GM18909 (cell line): ENCODE results near the gene FTL.

ENCODE experiments used
- ATAC-seq: cut with Tn5 transposase; IDR thresholded peaks from one replicate; pipeline ENCODE4 v1.9.1; 2021; ENCODE audit warnings: mild to moderate bottlenecking; ENCODE audit not compliant: unreplicated experiment, poor library complexity

Gene FTL

DNA sequence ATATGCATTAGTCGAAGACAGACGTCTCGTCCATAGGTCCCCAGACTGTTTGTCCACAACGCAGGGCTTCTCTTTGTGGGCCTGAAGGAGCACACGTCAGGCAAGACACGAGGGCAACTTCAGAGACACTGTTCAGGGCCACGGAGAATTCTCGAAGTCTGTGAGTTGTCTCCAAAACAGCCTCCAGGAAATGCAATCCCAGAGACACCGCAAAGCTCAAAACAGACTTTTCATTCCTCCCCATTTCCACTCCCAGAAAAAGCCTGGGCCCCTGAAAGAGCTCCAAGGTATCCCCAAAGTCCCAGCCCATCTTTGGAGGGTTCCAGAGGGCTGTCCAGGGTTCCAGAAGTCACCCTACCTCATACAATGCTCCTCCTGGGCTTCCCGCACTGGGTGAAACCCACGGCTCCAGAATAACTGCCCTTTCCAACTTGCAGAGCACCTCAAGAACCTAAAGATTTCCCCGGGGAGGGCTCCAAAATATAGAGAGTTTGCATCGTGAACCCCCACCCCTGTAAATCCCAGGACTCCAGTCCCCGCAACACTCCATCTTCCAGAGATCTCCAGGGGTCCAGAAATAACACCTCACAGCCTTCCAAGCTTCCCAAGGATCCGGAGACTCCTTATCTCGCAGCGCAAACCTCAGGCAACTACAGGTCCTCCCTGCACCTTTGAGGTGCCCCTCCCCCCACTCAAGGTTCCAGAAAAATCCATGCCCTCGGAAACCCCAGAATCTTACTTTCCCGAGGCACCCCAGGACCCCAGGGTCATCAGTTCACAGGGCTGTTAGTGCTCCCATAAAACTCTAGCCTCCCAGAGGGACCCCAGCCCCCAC lies 687 bp upstream of the FTL start:
- no peak for ATAC-seq

- ATAC-seq = peak; percentile 23
These were observed 864 bp downstream of the FTL start for GRCh38 chr19:48965806-48966540.

GRCh38 chr19:48966541-48967345 lies 1.6 kb downstream of the FTL start:
- no peak for ATAC-seq

- ATAC-seq = no peak
These were observed 2.5 kb downstream of the FTL start for GRCh38 chr19:48967346-48968178.

DNA sequence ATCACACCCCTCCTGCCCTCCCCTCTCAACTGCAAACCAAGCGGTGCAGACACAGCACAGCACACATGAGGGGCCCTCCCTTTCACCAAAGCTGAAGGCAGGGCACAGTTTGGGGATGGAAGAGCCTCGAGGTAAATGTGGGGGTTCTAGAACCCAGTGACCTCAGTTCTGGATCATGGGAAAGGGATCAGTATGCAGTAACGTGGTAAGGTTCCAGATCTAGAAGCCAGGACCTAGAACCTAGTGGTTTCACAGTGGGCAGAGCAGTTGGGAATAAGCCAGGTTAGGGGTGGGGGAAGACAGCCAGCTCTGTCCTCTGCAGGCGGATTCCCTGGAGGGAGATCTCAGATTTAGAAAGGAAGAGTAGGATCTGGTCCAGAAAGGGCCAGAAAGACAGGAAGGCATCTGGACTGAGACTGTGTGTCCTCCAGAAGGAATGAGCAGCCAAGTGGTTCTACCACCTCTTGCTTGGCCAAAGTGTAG lies 3.1 kb downstream of the FTL start:
- ATAC-seq = no peak

- no peak for ATAC-seq
These were observed 3.7 kb downstream of the FTL start for GRCh38 chr19:48968813-48969218.

DNA sequence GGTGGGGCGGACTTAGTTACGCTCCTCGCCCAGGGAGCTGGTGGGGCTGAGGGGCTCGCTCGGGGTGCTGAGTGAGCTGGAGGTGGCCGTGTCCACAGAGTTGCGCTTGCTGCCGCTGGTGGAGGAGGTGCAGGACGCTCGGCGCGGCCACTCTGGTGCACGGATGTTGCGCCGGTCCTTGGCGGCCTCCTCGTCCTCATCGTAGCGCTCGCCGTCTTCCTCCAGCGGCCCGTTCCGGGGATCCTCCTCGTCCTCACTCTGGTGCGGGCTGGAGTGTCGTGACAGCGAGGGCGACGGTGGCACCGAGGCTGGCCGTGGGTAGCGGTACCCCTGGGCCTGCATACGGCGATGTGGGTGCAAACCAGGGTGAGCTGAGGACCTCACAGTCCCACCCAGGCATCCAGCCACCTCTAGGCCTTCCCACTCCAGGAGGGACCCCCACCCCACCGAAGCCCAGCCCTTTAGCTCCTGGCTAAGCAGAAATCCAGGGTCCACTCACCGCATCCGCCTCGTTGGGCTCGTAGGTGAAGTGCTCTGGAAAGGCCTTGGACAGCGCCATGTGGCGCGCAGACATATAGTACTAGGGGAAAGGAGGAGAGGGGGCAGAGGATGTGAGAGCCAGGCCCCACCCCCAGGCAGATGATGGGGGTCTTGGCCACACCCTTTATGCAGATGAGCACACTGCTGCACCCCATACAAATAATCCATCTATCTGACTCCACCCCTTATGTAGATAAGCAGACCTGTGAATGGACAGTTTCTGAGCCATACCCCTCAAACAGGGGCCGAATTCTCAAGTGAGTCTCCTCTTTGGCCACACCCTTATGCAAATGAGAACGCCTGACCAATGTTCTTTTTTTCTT lies 4.4 kb downstream of the FTL start:
- no peak for ATAC-seq

DNA sequence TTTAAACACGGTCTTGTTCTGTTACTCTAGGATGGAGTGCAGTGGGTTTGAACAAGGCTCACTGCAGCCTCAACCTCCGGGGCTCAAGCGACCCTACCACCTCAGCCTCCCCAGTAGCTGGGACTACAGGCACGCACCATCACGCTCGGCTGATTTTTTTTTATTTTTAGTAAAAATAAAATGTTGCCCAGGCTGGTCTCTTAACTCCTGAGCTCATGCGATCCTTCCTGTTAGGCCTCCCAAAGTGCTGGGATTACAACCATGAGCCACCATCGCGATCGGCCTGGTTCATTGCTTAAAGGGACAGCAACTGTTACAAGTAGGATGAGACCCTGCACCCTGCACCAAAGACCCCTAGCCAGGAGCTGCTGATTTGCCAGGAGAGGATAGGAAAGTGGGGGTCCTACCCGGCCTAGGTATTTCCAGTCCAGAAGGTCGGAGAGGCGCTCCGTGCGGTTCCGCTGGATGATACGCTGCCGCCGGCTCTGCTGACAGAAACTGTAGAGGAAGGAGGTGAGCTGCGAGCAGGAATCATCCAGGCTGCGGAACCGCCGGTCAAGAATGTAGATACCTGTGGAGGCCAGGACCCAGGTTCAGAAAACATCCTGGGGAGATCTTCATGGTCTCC lies 5.1 kb downstream of the FTL start:
- ATAC-seq = no peak

- no peak for ATAC-seq
These were observed 5.8 kb downstream of the FTL start for GRCh38 chr19:48970923-48971395.

- ATAC-seq = no peak
These were observed 11.1 kb downstream of the FTL start for GRCh38 chr19:48975947-48976847.

DNA sequence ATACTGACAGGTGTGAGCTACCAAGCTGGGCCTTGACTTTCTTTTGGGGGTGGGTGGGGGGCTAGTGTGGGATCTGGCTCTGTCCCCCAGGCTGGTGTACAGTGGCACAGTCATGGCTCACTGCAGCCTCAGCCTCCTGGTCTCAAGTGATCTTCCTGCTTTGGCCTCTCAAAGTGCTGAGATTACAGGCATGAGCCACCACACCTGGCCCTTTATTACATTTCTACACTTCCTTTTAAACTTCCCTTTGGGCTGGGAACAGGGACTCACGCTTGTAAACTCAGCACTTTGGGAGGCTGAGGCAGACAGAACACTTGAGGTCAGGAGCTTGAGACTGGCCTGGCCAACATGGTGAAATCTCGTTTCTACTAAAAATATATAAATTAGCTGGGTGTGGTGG lies 12.0 kb downstream of the FTL start:
- no peak for ATAC-seq

GRCh38 chr19:48982280-48982679 lies 17.2 kb downstream of the FTL start:
- no peak for ATAC-seq

DNA sequence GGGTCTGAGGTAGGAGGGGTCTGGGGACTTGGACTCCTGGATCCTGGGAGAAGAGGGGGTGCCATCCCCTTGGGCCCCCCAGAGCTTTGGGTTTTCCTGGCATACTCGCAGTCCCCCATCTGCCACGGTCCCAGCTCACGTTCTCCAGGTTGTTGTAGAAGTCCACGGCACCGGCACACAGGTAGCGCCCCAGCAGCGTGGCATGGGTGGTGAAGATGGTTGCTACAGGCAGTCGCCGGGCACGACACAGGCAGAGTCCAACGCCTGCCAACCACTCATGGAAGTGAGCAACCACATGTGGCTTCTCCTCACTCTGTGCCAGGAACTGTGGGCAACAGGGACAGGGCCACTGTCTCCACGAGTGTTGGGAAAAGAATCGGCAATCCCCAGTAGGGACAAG lies 20.6 kb downstream of the FTL start:
- ATAC-seq = no peak

DNA sequence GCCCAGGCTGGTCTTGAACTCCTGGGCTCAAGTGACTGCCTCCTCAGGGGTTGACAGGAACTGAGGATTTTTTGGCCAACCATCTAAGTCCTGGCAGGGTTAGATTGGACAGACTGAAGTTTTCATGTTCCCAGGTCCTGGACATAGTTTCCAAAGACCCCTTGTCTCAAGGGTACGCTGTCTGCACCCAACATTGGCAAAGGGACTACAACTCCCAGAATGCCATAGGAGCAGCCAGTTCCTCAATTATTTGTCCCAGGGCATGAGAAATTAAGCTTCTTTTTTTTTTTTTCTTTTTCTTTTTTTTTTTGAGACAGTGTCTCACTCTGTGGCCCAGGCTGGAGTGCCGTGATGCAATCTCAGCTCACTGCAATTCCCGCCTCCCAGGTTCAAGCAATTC lies 21.1 kb downstream of the FTL start:
- ATAC-seq = no peak

GRCh38 chr19:48987323-48987722 lies 22.2 kb downstream of the FTL start:
- ATAC-seq = no peak

GRCh38 chr19:48988286-48988685 lies 23.2 kb downstream of the FTL start:
- no peak for ATAC-seq

DNA sequence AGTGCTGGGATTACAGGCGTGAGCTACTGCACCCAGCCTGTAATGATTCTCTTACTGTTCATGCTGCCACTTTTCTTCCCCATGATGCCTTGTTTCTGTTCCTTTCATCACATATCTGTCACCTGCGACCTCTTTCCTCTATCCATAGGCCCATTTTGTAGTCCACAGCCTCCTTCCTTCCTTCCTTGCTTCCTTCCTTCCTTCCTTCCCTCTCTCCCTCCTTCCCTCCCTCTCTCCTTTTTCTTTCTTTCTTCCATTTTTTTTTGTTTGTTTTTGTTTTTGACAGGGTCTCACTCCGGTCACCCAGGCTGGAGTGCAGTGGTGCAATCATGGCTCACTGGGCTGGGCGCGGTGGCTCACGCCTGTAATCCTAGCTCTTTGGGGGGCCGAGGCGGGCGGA lies 23.8 kb downstream of the FTL start:
- no peak for ATAC-seq
